Erythroblast (primary cell): ENCODE data around the gene DEPDC7.

Experiments
- GATA1 ChIP-seq: IDR thresholded peaks from 2 replicates; pipeline ENCODE4 v1.6.1; 2011; ENCODE audit warnings: low read depth, mild to moderate bottlenecking, control low read depth, low read length, moderate library complexity
- POLR2A ChIP-seq: IDR thresholded peaks from 2 replicates; pipeline ENCODE4 v1.6.1; 2011; ENCODE audit warnings: mild to moderate bottlenecking, low read length

GRCh38 chr11:32991427-32991826 is 24.3 kb upstream of the DEPDC7 start:
- TF ChIP-seq POLR2A (no peak), GATA1 (no peak)
